HCT116 (cell line): ENCODE measurements around the gene FNDC8. TPM values are rescaled to one million over a fixed set of nuclear protein-coding genes. Genes with fewer than 3 reads are reported as not detected.

Experiments used
- ATAC-seq: fragments of 200-7000 bp; cut with Tn5 transposase; 2 replicates; pipeline ENCODE4 v1.9.1; 2020; ENCODE audit warnings: mild to moderate bottlenecking, moderate library complexity
- Bru-seq: library from RNA; stranded (reverse); fragments of 400-500 nt; gene quantifications from one replicate; lab custom pipeline; 2021; lab: Mats Ljungman, UMichigan
- BruChase-seq, 2 experiments: library from RNA; stranded (reverse); fragments of 400-500 nt; gene quantifications; one replicate each; lab custom pipeline; 2021; lab: Mats Ljungman, UMichigan
- BruUV-seq: library from RNA; stranded (reverse); fragments of 400-500 nt; replicated peaks from 2 replicates; lab custom pipeline; 2021; lab: Mats Ljungman, UMichigan
- CTCF ChIA-PET: fragments of 300-600 bp; sonication (Branson Sonifier 250); formaldehyde crosslinking; loops from one replicate; lab custom pipeline; 2021; ENCODE audit warnings: antibody characterized with exemption; lab: Charles Lee
- POLR2A ChIA-PET: fragments of 300-600, 350-600 bp; sonication (Branson Sonifier 250); formaldehyde crosslinking; loops from one replicate; lab custom pipeline; 2021; ENCODE audit warnings: antibody characterized with exemption; lab: Charles Lee
- RAD21 ChIA-PET, 2 experiments: fragments of 300-600 bp; sonication (Branson Sonifier 250); formaldehyde crosslinking; loops; one replicate each; lab custom pipeline; 2023; ENCODE audit warnings: low total read pairs in 2 of 2; ENCODE audit not compliant: uncharacterized antibody in 2 of 2, unreplicated experiment in 2 of 2, low non-redundant PET in 1 of 2; lab: Charles Lee
- DNase-seq: peaks from one replicate; pipeline ENCODE4 v3.0.0-alpha.2; 2010; ENCODE audit warnings: low read depth, low spot score
- H2AFZ ChIP-seq: fragments of 200-600 bp; shearing (Covaris generic), sonication (generic); 2 replicates; pipeline ENCODE4 v1.6.1; 2017; ENCODE audit warnings: low read depth, mixed run types, mixed read lengths, antibody characterized with exemption, low read length; ENCODE audit not compliant: poor library complexity, severe bottlenecking
- H3K27ac ChIP-seq: 2 replicates; pipeline ENCODE4 v1.5.1; 2012; ENCODE audit warnings: low read depth, low read length
- H3K27me3 ChIP-seq: fragments of 200-600 bp; sonication (generic); 2 replicates; pipeline ENCODE4 v1.6.1; 2016; ENCODE audit warnings: mixed run types, low read length, mixed read lengths; ENCODE audit not compliant: insufficient read depth
- H3K36me3 ChIP-seq, 2 experiments: fragments of 200-500 bp in 1 of 2; fragments of 200-600 bp in 1 of 2; sonication (Bioruptor generic) in 1 of 2; sonication (generic) in 1 of 2; 2 replicates each; pipeline versions ENCODE4 v1.5.1 to v1.6.1; 2014 to 2016; ENCODE audit warnings: low read length in 2 of 2, inconsistent platforms in 1 of 2, mixed read lengths in 1 of 2, mixed run types in 1 of 2; ENCODE audit not compliant: insufficient read depth in 2 of 2, control insufficient read depth in 1 of 2
- H3K4me1 ChIP-seq, 2 experiments: fragments of 200-600 bp in 1 of 2; sonication (generic) in 1 of 2; 2 replicates each; pipeline versions ENCODE4 v1.5.1 to v1.6.1; 2012 to 2017; ENCODE audit warnings: low read length in 2 of 2, inconsistent platforms in 1 of 2, mild to moderate bottlenecking in 1 of 2, mixed read lengths in 1 of 2, mixed run types in 1 of 2, moderate library complexity in 1 of 2; ENCODE audit not compliant: insufficient read depth in 2 of 2, control insufficient read depth in 1 of 2
- H3K4me2 ChIP-seq: fragments of 200-600 bp; sonication (generic); 2 replicates; pipeline ENCODE4 v1.6.1; 2017; ENCODE audit warnings: mixed run types, low read length, mixed read lengths
- H3K4me3 ChIP-seq, 2 experiments: fragments of 200-600 bp in 1 of 2; sonication (generic) in 1 of 2; replicated peaks in 1 of 2; 2 replicates each; pipeline ENCODE4 v1.5.1; 2011 to 2016; ENCODE audit warnings: low read length in 2 of 2, control low read depth in 1 of 2, low read depth in 1 of 2, mild to moderate bottlenecking in 1 of 2, mixed read lengths in 1 of 2, mixed run types in 1 of 2
- H3K79me2 ChIP-seq: fragments of 200-600 bp; sonication (generic); 2 replicates; pipeline ENCODE4 v1.6.1; 2017; ENCODE audit warnings: mild to moderate bottlenecking, mixed run types, low read length, moderate library complexity, mixed read lengths; ENCODE audit not compliant: insufficient read depth
- H3K9ac ChIP-seq: fragments of 200-600 bp; sonication (generic); 2 replicates; pipeline ENCODE4 v1.6.1; 2016; ENCODE audit warnings: low read length, mixed read lengths
- H3K9me2 ChIP-seq: fragments of 200-600 bp; sonication (generic), shearing (Covaris generic); 2 replicates; pipeline ENCODE4 v1.6.1; 2017; ENCODE audit warnings: mixed run types, mild to moderate bottlenecking, moderate library complexity; ENCODE audit not compliant: insufficient read depth
- H3K9me3 ChIP-seq, 2 experiments: fragments of 200-500 bp in 1 of 2; fragments of 200-600 bp in 1 of 2; sonication (Bioruptor generic) in 1 of 2; sonication (generic) in 1 of 2; 2 replicates each; pipeline ENCODE4 v1.6.1; 2014 to 2017; ENCODE audit warnings: low read length in 2 of 2, mixed read lengths in 2 of 2, inconsistent platforms in 1 of 2, low read depth in 1 of 2, mild to moderate bottlenecking in 1 of 2, mixed run types in 1 of 2, moderate library complexity in 1 of 2; ENCODE audit not compliant: control insufficient read depth in 1 of 2, insufficient read depth in 1 of 2
- H4K20me1 ChIP-seq: fragments of 200-600 bp; sonication (generic), shearing (Covaris generic); 2 replicates; pipeline ENCODE4 v1.6.1; 2017; ENCODE audit warnings: mixed run types, mild to moderate bottlenecking, moderate library complexity; ENCODE audit not compliant: insufficient read depth
- CBX3 ChIP-seq: IDR thresholded peaks from 2 replicates; pipeline ENCODE4 v1.6.1; 2012; ENCODE audit warnings: low read depth
- CEBPB ChIP-seq: IDR thresholded peaks from 2 replicates; pipeline ENCODE4 v1.6.1; 2012; ENCODE audit warnings: low read depth
- EGR1 ChIP-seq: IDR thresholded peaks from 2 replicates; pipeline ENCODE4 v1.6.1; 2012; ENCODE audit warnings: low read depth
- EZH2 ChIP-seq: fragments of 200-600 bp; sonication (generic); IDR thresholded peaks from 2 replicates; pipeline ENCODE4 v1.6.1; 2017; ENCODE audit warnings: antibody characterized with exemption, mixed run types
- EZH2phosphoT487 ChIP-seq: fragments of 200-600 bp; IDR thresholded peaks from 2 replicates; pipeline ENCODE4 v1.6.1; 2018; ENCODE audit warnings: antibody characterized with exemption, borderline replicate concordance
- FOSL1 ChIP-seq: IDR thresholded peaks from 2 replicates; pipeline ENCODE4 v1.6.1; 2012; ENCODE audit warnings: low read depth
- POLR2A ChIP-seq: IDR thresholded peaks from 2 replicates; pipeline ENCODE4 v1.7.0; 2011; ENCODE audit warnings: borderline replicate concordance; ENCODE audit not compliant: insufficient read depth, insufficient read length; ENCODE audit errors: extremely low read depth
- POLR2AphosphoS5 ChIP-seq: IDR thresholded peaks from 2 replicates; pipeline ENCODE4 v1.6.1; 2011; ENCODE audit warnings: mild to moderate bottlenecking, low read depth, low read length, moderate library complexity
- SIN3A ChIP-seq: IDR thresholded peaks from 2 replicates; pipeline ENCODE4 v1.6.1; 2012; ENCODE audit warnings: low read depth
- SP1 ChIP-seq: IDR thresholded peaks from 2 replicates; pipeline ENCODE4 v1.6.1; 2012; ENCODE audit warnings: low read depth
- SRF ChIP-seq: IDR thresholded peaks from 2 replicates; pipeline ENCODE4 v1.6.1; 2012; ENCODE audit warnings: low read depth
- TCF7L2 ChIP-seq: IDR thresholded peaks from 2 replicates; pipeline ENCODE4 v1.7.0; 2011; ENCODE audit warnings: borderline replicate concordance, inconsistent platforms; ENCODE audit not compliant: insufficient read depth, insufficient read length; ENCODE audit errors: extremely low read depth
- ZFX ChIP-seq: fragments of 450-650 bp; IDR thresholded peaks from 2 replicates; pipeline ENCODE4 v1.6.1; 2017
- ZNF274 ChIP-seq: fragments of 200-500 bp; sonication (Bioruptor generic); IDR thresholded peaks from 2 replicates; pipeline ENCODE4 v1.6.1; 2014; ENCODE audit warnings: mild to moderate bottlenecking, low read depth, low read length, inconsistent platforms
- intact Hi-C: fragments of 100-400 bp; cut with micrococcal nuclease; formaldehyde crosslinking; loops from 2 replicates; pipeline ENCODE4 v1.10.0; 2022
- long read RNA-seq: library from polyadenylated mRNA; unstranded; transcript quantifications from one replicate; pipeline ENCODE4 v2.0.0, GENCODE V29; 2021; ENCODE audit not compliant: unreplicated experiment
- polyA plus RNA-seq: library from polyadenylated mRNA; unstranded; fragments of >200 nt; gene quantifications from 2 replicates; pipeline ENCODE4 v1.2.1, GENCODE V29; 2012; ENCODE audit warnings: missing spikeins
- total RNA-seq: library from RNA; stranded (reverse); gene quantifications from one replicate; pipeline ENCODE4 v1.2.1, GENCODE V29; 2021; ENCODE audit not compliant: unreplicated experiment
- TF ChIP-seq, protein P1 (sequence below): IDR thresholded peaks from 2 replicates; pipeline ENCODE4 v1.6.1; 2012
- TF ChIP-seq, protein P2 (sequence below): IDR thresholded peaks from 2 replicates; pipeline ENCODE4 v1.6.1; 2012; ENCODE audit warnings: low read depth

FNDC8 gene
- total RNA-seq (not detected), Bru-seq, nascent RNA (not detected), BruChase-seq, experiment 1, labeled RNA remaining after a 6-hour chase (not detected), BruChase-seq, experiment 2, labeled RNA remaining after a 2-hour chase (not detected)
- 0.05 and 0.08 TPM in 2 replicates for polyA plus RNA-seq
- long read RNA-seq: 0 reads

DNA sequence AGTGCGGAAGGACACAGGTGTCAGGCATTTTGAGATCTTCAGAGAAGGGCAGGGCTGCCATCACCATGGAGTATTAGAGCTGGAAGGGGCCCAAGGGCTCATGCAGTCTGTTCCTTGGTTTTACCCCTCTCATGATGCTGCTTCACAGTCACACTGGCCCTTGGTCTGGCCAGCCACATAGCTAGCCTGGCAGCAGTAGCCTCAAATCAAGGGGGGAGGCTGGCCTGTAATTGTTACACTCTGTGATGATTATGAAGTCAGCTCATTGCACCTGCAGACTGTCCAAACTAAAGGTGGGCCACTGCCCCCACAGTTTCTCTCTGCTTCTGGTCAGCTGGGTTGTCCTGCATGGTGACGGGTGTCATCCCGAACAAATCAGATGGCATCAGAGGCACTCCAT lies at the start of gene FNDC8:
FNDC8 (plus strand) TSS at position 301 of the 400 bp plus-strand sequence; CDS start at position 380, 79 bp downstream.
- Histone ChIP-seq H3K9me2 (no peaks in the 10 kb centered on the region), H4K20me1 (no peaks in the 10 kb centered on the region), H3K4me3 (no peak within 1 kb of the TSS), H3K4me1 (peaks cover 5 to 23% of the 10 kb centered on the region in 2 experiments; a peak in 3 of 4 replicates), H3K9ac (no peak within 1 kb of the TSS; the same call in 1 of the 2 replicates), H3K79me2 (no peaks in the 10 kb centered on the region; the same call in 1 of the 2 replicates), H3K9me3 (no peaks in the 10 kb centered on the region), H2AFZ (no peak within 1 kb of the TSS), H3K36me3 (no peaks in the 10 kb centered on the region), H3K4me2 (no peak within 1 kb of the TSS), H3K27ac (no peak within 1 kb of the TSS), H3K27me3 (no peaks in the 10 kb centered on the region)
- no TSS peak for BruUV-seq
- ChIA-PET CTCF (interaction anchor here (3.3 kb wide), 1 partner anchor 32 kb away, joined by 13 read pairs; no protein-coding TSS in a partner anchor), POLR2A (no interaction called here), RAD21 (no interaction called here)
- no peak for TF ChIP-seq SP1
- TF ChIP-seq SRF: no peak
- TF ChIP-seq TCF7L2: no peak
- no peak for TF ChIP-seq POLR2A
- ATAC-seq (no peak), DNase-seq (no peak)
- intact Hi-C loops: no loop called here

DNA sequence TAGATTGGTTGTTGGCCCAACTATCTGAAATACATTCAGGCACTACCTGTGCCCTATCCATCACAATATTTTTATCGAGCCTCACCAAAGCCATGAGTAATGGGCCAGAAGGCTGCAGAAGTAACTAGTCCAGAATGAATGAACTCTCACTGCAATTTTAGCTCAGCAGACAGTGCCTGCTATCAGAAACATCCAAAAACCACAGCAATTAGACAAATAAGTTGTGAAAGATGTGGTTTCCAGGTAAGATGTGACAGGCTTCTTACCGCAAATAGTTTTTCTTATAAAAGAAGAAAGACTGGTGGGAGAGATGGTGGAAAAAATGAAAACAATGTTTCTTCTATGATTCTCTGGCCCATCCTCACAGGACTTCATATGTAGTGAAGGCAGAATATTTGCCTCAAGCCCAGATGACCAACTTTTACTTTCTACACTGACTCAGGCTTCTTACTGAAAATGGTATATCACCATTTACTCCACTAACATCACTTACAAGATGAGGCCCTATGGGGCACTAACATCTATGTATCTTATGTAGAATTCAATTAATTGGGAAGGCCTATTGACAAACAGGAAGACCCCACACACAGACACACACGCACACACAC lies 48.1 kb upstream of the FNDC8 start:
- Histone ChIP-seq H3K27ac (no peak overlapping the region), H3K4me2 (no peak overlapping the region), H4K20me1 (no peaks in the 10 kb centered on the region), H2AFZ (no peak overlapping the region), H3K9me2 (no peaks in the 10 kb centered on the region), H3K27me3 (no peaks in the 10 kb centered on the region), H3K9me3 (no peaks in the 10 kb centered on the region), H3K9ac (no peak overlapping the region), H3K4me1 (peaks cover 4 to 13% of the 10 kb centered on the region in 2 experiments; a peak in 3 of 4 replicates), H3K4me3 (no peak overlapping the region), H3K79me2 (peaks cover 64% of the 10 kb centered on the region), H3K36me3 (0 out of 4 replicates have a peak, but pooled peaks cover 0 to 4% of the 10 kb centered on the region in 2 experiments)
- DNase-seq (no peak), ATAC-seq (no peak)
- ChIA-PET POLR2A (no interaction called here), RAD21 (no interaction called here), CTCF (no interaction called here)
- intact Hi-C loops: no loop called here
- BruUV-seq: no TSS peak
- TF ChIP-seq POLR2A (no peak), EZH2phosphoT487 (no peak), POLR2AphosphoS5 (no peak), FOSL1 (no peak), SP1 (no peak), EZH2 (no peak), CBX3 (no peak), CEBPB (no peak), ZNF274 (no peak), SIN3A (no peak), SRF (no peak), ZFX (no peak), EGR1 (no peak)
- TF ChIP-seq, protein P1, sequence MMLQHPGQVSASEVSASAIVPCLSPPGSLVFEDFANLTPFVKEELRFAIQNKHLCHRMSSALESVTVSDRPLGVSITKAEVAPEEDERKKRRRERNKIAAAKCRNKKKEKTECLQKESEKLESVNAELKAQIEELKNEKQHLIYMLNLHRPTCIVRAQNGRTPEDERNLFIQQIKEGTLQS: no peak
- TF ChIP-seq, protein P2, sequence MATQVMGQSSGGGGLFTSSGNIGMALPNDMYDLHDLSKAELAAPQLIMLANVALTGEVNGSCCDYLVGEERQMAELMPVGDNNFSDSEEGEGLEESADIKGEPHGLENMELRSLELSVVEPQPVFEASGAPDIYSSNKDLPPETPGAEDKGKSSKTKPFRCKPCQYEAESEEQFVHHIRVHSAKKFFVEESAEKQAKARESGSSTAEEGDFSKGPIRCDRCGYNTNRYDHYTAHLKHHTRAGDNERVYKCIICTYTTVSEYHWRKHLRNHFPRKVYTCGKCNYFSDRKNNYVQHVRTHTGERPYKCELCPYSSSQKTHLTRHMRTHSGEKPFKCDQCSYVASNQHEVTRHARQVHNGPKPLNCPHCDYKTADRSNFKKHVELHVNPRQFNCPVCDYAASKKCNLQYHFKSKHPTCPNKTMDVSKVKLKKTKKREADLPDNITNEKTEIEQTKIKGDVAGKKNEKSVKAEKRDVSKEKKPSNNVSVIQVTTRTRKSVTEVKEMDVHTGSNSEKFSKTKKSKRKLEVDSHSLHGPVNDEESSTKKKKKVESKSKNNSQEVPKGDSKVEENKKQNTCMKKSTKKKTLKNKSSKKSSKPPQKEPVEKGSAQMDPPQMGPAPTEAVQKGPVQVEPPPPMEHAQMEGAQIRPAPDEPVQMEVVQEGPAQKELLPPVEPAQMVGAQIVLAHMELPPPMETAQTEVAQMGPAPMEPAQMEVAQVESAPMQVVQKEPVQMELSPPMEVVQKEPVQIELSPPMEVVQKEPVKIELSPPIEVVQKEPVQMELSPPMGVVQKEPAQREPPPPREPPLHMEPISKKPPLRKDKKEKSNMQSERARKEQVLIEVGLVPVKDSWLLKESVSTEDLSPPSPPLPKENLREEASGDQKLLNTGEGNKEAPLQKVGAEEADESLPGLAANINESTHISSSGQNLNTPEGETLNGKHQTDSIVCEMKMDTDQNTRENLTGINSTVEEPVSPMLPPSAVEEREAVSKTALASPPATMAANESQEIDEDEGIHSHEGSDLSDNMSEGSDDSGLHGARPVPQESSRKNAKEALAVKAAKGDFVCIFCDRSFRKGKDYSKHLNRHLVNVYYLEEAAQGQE: no peak
